PFSK-1 (cell line): ENCODE data around the gene CATSPERB.

Experiments
- REST ChIP-seq, 2 experiments: IDR thresholded peaks; 2 replicates each; pipeline versions ENCODE4 v1.6.1 to v1.8.0; 2011 to 2012; ENCODE audit warnings: low read depth in 2 of 2, low read length in 2 of 2, control low read depth in 1 of 2, inconsistent platforms in 1 of 2, mild to moderate bottlenecking in 1 of 2, moderate library complexity in 1 of 2; ENCODE audit not compliant: insufficient read depth in 1 of 2
- SIN3A ChIP-seq: IDR thresholded peaks from 2 replicates; pipeline ENCODE4 v1.6.1; 2012; ENCODE audit warnings: mild to moderate bottlenecking, low read length, moderate library complexity, borderline replicate concordance; ENCODE audit not compliant: insufficient read depth
- TAF1 ChIP-seq: IDR thresholded peaks from 2 replicates; pipeline ENCODE4 v1.6.1; 2012; ENCODE audit warnings: low read length, control low read depth, borderline replicate concordance; ENCODE audit not compliant: insufficient read depth

DNA sequence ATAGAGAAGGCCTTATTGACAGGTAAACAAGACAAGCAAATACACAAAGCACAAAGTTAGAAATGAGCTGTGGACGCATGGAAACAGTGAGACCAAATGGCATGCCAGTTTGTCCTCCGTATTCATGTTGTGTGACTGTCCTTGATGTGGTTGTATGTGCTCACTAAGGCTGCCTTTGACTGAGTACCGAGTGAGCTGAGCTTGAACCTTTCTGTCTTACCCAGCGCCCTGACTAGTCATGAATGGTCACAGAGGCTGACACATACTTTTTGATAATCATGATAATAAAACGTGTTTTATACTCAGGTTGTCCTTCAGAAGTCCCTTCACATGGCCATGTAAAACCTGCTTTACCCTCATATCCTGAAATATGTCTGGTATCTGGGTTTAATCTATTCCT is 553 bp upstream of the CATSPERB start:
- TF ChIP-seq TAF1, result no peak
- TF ChIP-seq SIN3A, result no peak
- TF ChIP-seq REST (IDR thresholded peaks at IDR 0.05; ENCODE audit: insufficient read depth in 1 of 2, low read depth in 2 of 2, low read length in 2 of 2), result no peak
